Astrocyte (in vitro differentiated cells and primary cell): ENCODE measurements around the gene PIGC. TPM values are rescaled to one million over a fixed set of nuclear protein-coding genes. Genes with fewer than 3 reads are reported as not detected.

Experiments used
- DNase-seq: peaks from one replicate; pipeline ENCODE4 v3.0.0-alpha.2; 2010; ENCODE audit warnings: low read depth
- FAIRE-seq: peaks from 2 replicates; lab custom pipeline; 2011; peaks lifted over from hg19 to GRCh38; lab: Jason Lieb, UNC
- H2AFZ ChIP-seq: 2 replicates; pipeline ENCODE4 v1.6.0; 2012; ENCODE audit warnings: low read depth, low read length, inconsistent platforms
- H3K27ac ChIP-seq: 2 replicates; pipeline ENCODE4 v1.5.1; 2011; ENCODE audit warnings: low read depth, low read length, inconsistent platforms
- H3K27me3 ChIP-seq: 2 replicates; pipeline ENCODE4 v1.6.0; 2011; ENCODE audit warnings: low read length, inconsistent platforms; ENCODE audit not compliant: insufficient read depth
- H3K36me3 ChIP-seq: 2 replicates; pipeline ENCODE4 v1.5.1; 2011; ENCODE audit warnings: low read length, inconsistent platforms; ENCODE audit not compliant: insufficient read depth
- H3K4me1 ChIP-seq: 2 replicates; pipeline ENCODE4 v1.5.1; 2011; ENCODE audit warnings: low read length, inconsistent platforms; ENCODE audit not compliant: insufficient read depth
- H3K4me2 ChIP-seq: 2 replicates; pipeline ENCODE4 v1.6.0; 2012; ENCODE audit warnings: low read length, inconsistent platforms
- H3K4me3 ChIP-seq: 2 replicates; pipeline ENCODE4 v1.5.1; 2011; ENCODE audit warnings: low read depth, mild to moderate bottlenecking, low read length, inconsistent platforms; ENCODE audit not compliant: insufficient read depth
- H3K79me2 ChIP-seq: 2 replicates; pipeline ENCODE4 v1.6.0; 2012; ENCODE audit warnings: mild to moderate bottlenecking, low read length, inconsistent platforms; ENCODE audit not compliant: insufficient read depth
- H3K9ac ChIP-seq: 2 replicates; pipeline ENCODE4 v1.6.0; 2012; ENCODE audit warnings: mild to moderate bottlenecking, low read length, inconsistent platforms
- H3K9me3 ChIP-seq: 2 replicates; pipeline ENCODE4 v1.5.1; 2012; ENCODE audit warnings: low read depth, mild to moderate bottlenecking, low read length, inconsistent platforms; ENCODE audit not compliant: insufficient read depth
- H4K20me1 ChIP-seq: 2 replicates; pipeline ENCODE4 v1.6.0; 2012; ENCODE audit warnings: low read length, inconsistent platforms; ENCODE audit not compliant: insufficient read depth
- H3K27ac Mint-ChIP-seq: one replicate; pipeline ENCODE4 v1.8.0; 2021; ENCODE audit warnings: mild to moderate bottlenecking, mixed read lengths; ENCODE audit not compliant: unreplicated experiment
- H3K27me3 Mint-ChIP-seq: one replicate; pipeline ENCODE4 v1.8.0; 2021; ENCODE audit warnings: low read depth, mixed read lengths; ENCODE audit not compliant: unreplicated experiment
- H3K36me3 Mint-ChIP-seq: one replicate; pipeline ENCODE4 v1.8.0; 2021; ENCODE audit warnings: low read depth, mixed read lengths; ENCODE audit not compliant: unreplicated experiment
- H3K4me1 Mint-ChIP-seq: one replicate; pipeline ENCODE4 v1.8.0; 2021; ENCODE audit warnings: low read depth, mixed read lengths; ENCODE audit not compliant: unreplicated experiment
- H3K4me3 Mint-ChIP-seq: one replicate; pipeline ENCODE4 v1.8.0; 2021; ENCODE audit warnings: mild to moderate bottlenecking, moderate library complexity, mixed read lengths; ENCODE audit not compliant: unreplicated experiment
- H3K9me3 Mint-ChIP-seq: one replicate; pipeline ENCODE4 v1.8.0; 2021; ENCODE audit warnings: mild to moderate bottlenecking, mixed read lengths; ENCODE audit not compliant: unreplicated experiment
- CTCF ChIP-seq: IDR thresholded peaks from 2 replicates; pipeline ENCODE4 v1.5.1; 2011; ENCODE audit warnings: low read depth, mild to moderate bottlenecking, inconsistent platforms, low read length, moderate library complexity; ENCODE audit not compliant: insufficient read depth
- EZH2 ChIP-seq: IDR thresholded peaks from 2 replicates; pipeline ENCODE4 v1.6.1; 2012; ENCODE audit warnings: mild to moderate bottlenecking, low read length, inconsistent platforms; ENCODE audit not compliant: insufficient read depth
- total RNA-seq: library from RNA; stranded (reverse); gene quantifications from 2 replicates; pipeline ENCODE4 v1.2.1, GENCODE V29; 2021

The PIGC gene
- total RNA-seq, 1 donor from 2014 or later, result 17.8 TPM

- Histone ChIP-seq H2AFZ (no peak overlapping the region), H3K27me3 (peaks cover 20% of the 10 kb centered on the region), H4K20me1 (no peaks in the 10 kb centered on the region), H3K9ac (no peak overlapping the region), H3K79me2 (no peaks in the 10 kb centered on the region), H3K27ac (no peak overlapping the region), H3K36me3 (no peaks in the 10 kb centered on the region), H3K4me2 (no peak overlapping the region), H3K4me3 (no peak overlapping the region), H3K9me3 (no peaks in the 10 kb centered on the region), H3K4me1 (no peaks in the 10 kb centered on the region)
- no peaks in the 10 kb centered on the region for H3K9me3 Mint-ChIP-seq
- peak; percentile 58 for DNase-seq
- no peaks in the 10 kb centered on the region for H3K36me3 Mint-ChIP-seq
- H3K27me3 Mint-ChIP-seq, result no peaks in the 10 kb centered on the region
- TF ChIP-seq EZH2 (no peak), CTCF (no peak)
- no peak for FAIRE-seq
- H3K4me3 Mint-ChIP-seq, result no peak overlapping the region
- no peak overlapping the region for H3K27ac Mint-ChIP-seq
- peaks cover 11% of the 10 kb centered on the region for H3K4me1 Mint-ChIP-seq
These were observed 39.6 kb upstream of the PIGC start for GRCh38 chr1:172483448-172483847.

DNA sequence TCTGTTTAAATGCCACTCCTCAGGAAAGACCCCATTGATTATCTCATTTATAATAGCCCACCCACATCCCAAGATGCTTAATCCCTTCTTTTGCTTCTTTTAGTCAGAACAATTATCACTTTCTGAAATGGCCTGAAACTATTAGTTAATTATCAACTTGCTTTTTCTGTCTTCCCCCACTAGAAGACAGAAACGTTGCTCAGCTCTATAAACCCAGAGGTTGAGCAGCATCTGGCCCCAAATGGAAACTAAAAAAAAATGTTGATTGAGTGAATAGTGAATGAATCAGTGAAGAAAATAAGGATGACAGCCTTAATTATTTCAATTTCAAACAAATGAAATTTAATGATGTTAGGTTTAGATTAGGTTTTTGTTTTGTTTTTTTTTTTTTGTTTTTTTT is 38.2 kb upstream of the PIGC start:
- Histone ChIP-seq H4K20me1 (no peaks in the 10 kb centered on the region), H3K9ac (no peak overlapping the region), H2AFZ (no peak overlapping the region), H3K27me3 (peaks cover 14% of the 10 kb centered on the region), H3K4me2 (no peak overlapping the region), H3K27ac (no peak overlapping the region), H3K4me1 (no peaks in the 10 kb centered on the region), H3K4me3 (no peak overlapping the region), H3K9me3 (no peaks in the 10 kb centered on the region), H3K79me2 (no peaks in the 10 kb centered on the region), H3K36me3 (no peaks in the 10 kb centered on the region)
- Mint-ChIP-seq H3K4me1 (peaks cover 22% of the 10 kb centered on the region), H3K4me3 (no peak overlapping the region), H3K27me3 (no peaks in the 10 kb centered on the region), H3K9me3 (no peaks in the 10 kb centered on the region), H3K36me3 (no peaks in the 10 kb centered on the region), H3K27ac (no peak overlapping the region)
- TF ChIP-seq EZH2 (no peak), CTCF (no peak)
- DNase-seq, result no peak
- no peak for FAIRE-seq

DNA sequence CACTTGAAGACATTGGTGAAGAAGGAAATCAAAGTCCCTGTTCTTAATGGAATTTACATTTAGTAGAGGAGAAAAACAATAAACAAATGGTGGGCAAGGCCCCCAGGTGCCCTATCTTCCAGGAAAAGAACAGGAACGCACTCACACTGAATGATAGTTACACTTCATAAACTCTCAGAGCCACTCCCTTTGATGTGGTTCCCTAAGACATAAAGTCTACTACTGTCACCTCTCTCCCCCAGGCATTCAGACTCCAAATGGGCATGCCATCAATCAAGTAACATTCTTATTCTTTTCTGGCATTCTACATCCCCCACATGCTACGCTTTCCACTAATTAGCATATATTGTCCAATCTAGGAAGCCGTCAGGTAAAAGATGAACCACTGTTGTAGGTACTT is 36.6 kb upstream of the PIGC start:
- Mint-ChIP-seq H3K27ac (no peak overlapping the region), H3K9me3 (no peaks in the 10 kb centered on the region), H3K4me3 (no peak overlapping the region), H3K36me3 (no peaks in the 10 kb centered on the region), H3K27me3 (no peaks in the 10 kb centered on the region), H3K4me1 (peaks cover 33% of the 10 kb centered on the region)
- no peaks in the 10 kb centered on the region for H3K79me2 ChIP-seq
- peaks cover 9% of the 10 kb centered on the region for H3K27me3 ChIP-seq
- no peak overlapping the region for H3K4me3 ChIP-seq
- DNase-seq (no peak), FAIRE-seq (no peak)
- no peaks in the 10 kb centered on the region for H3K9me3 ChIP-seq
- no peak overlapping the region for H2AFZ ChIP-seq
- H3K4me1 ChIP-seq, result no peaks in the 10 kb centered on the region
- TF ChIP-seq CTCF (no peak), EZH2 (no peak)
- no peak overlapping the region for H3K4me2 ChIP-seq
- H4K20me1 ChIP-seq, result no peaks in the 10 kb centered on the region
- no peak overlapping the region for H3K9ac ChIP-seq
- no peak overlapping the region for H3K27ac ChIP-seq
- no peaks in the 10 kb centered on the region for H3K36me3 ChIP-seq
